Measurements from ENCODE around the gene RFTN1. TPM values are rescaled to one million over a fixed set of nuclear protein-coding genes. Genes with fewer than 3 reads are reported as not detected.

Gene RFTN1
- total RNA-seq, 2 experiments from 2014 or later, result 55.7 to 56.4 TPM

DNA sequence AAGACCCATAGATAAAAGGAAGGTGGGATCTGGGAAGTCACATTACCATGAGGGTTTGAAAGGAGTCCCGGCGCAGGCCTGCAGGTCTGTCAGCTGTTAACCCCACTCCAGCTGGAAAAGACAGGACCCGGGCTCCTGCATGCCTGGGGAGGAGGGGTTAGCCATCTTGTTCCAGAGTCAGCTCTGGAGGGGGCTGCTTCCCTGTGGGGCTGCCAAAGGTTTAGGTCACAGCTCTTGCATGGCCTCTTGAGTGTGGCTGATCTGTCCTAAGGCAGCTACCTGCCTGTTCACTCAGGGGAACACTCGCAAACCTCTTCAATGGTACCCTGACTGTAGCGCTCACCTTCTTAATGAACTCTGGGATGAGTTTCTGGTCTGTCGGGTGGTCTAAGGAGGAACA is 104.5 kb downstream of the RFTN1 start:
- ChIA-PET POLR2A (no interaction called here), CTCF (no interaction called here)
- no peaks in the 10 kb centered on the region for H3K27me3 Mint-ChIP-seq
- peaks cover 22% of the 10 kb centered on the region for H3K36me3 Mint-ChIP-seq (ENCODE audit: low read depth)
- no peak overlapping the region for H3K27ac Mint-ChIP-seq
- ATAC-seq (ENCODE audit: poor library complexity), result no peak
- Histone ChIP-seq H3K4me1 (ENCODE audit: insufficient read depth, low read length) (peaks cover 10% of the 10 kb centered on the region), H3K36me3 (ENCODE audit: insufficient read depth, low read length) (peaks cover 32% of the 10 kb centered on the region), H3K27ac (ENCODE audit: low read depth in 1 of 2, low read length in 2 of 2) (no peak overlapping the region), H3K9me3 (ENCODE audit: control insufficient read depth in 1 of 2, insufficient read depth in 1 of 2, low read length in 2 of 2) (no peaks in the 10 kb centered on the region), H3K4me3 (ENCODE audit: low read length) (no peak overlapping the region), H3K27me3 (ENCODE audit: control insufficient read depth in 1 of 2, insufficient read depth in 2 of 2, low read length in 2 of 2) (no peaks in the 10 kb centered on the region)
- H3K4me1 Mint-ChIP-seq (ENCODE audit: low read depth), result peaks cover 43% of the 10 kb centered on the region
- TF ChIP-seq, protein P1, sequence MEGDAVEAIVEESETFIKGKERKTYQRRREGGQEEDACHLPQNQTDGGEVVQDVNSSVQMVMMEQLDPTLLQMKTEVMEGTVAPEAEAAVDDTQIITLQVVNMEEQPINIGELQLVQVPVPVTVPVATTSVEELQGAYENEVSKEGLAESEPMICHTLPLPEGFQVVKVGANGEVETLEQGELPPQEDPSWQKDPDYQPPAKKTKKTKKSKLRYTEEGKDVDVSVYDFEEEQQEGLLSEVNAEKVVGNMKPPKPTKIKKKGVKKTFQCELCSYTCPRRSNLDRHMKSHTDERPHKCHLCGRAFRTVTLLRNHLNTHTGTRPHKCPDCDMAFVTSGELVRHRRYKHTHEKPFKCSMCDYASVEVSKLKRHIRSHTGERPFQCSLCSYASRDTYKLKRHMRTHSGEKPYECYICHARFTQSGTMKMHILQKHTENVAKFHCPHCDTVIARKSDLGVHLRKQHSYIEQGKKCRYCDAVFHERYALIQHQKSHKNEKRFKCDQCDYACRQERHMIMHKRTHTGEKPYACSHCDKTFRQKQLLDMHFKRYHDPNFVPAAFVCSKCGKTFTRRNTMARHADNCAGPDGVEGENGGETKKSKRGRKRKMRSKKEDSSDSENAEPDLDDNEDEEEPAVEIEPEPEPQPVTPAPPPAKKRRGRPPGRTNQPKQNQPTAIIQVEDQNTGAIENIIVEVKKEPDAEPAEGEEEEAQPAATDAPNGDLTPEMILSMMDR (IDR thresholded peaks at IDR 0.05), result no peak
- no peak for DNase-seq
- H3K9me3 Mint-ChIP-seq, result no peaks in the 10 kb centered on the region
- no peak overlapping the region for H3K4me3 Mint-ChIP-seq
- intact Hi-C loops (cut with DNase I, micrococcal nuclease), result no loop called here

DNA sequence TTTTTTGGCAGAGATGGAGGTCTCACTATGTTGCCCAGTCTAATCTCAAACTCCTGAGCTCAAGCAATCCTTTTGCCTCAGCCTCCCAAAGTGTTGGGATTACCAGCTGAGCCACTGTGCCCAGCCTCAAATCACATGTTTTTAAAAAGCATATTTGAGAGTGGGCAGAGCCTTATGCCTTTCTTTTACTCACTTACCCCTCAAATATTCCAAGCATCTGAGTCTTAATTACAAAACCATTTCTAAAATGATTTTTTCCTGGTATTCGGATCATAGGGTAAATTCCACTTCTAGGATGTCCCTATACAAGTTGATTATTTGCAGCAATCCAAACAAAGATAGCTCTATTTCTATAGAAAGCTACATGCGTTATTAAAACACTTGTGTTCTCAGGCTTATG is 106.1 kb downstream of the RFTN1 start:
- ATAC-seq (ENCODE audit: poor library complexity) (no peak), DNase-seq (no peak)
- no peaks in the 10 kb centered on the region for H3K9me3 ChIP-seq (ENCODE audit: control insufficient read depth in 1 of 2, insufficient read depth in 1 of 2, low read length in 2 of 2)
- POLR2A ChIA-PET, result no interaction called here
- H3K27me3 ChIP-seq (ENCODE audit: control insufficient read depth in 1 of 2, insufficient read depth in 2 of 2, low read length in 2 of 2), result no peaks in the 10 kb centered on the region
- peaks cover 6% of the 10 kb centered on the region for H3K4me1 ChIP-seq (ENCODE audit: insufficient read depth, low read length)
- CTCF ChIA-PET, result no interaction called here
- no peak overlapping the region for H3K4me3 ChIP-seq (ENCODE audit: low read length)
- Mint-ChIP-seq H3K27me3 (no peaks in the 10 kb centered on the region), H3K36me3 (ENCODE audit: low read depth) (peaks cover 26% of the 10 kb centered on the region), H3K4me1 (ENCODE audit: low read depth) (peaks cover 33% of the 10 kb centered on the region), H3K4me3 (no peak overlapping the region), H3K27ac (no peak overlapping the region), H3K9me3 (no peaks in the 10 kb centered on the region)
- TF ChIP-seq, protein P1 (IDR thresholded peaks at IDR 0.05), result no peak
- no peak overlapping the region for H3K27ac ChIP-seq (ENCODE audit: low read depth in 1 of 2, low read length in 2 of 2)
- intact Hi-C loops (cut with DNase I, micrococcal nuclease), result no loop called here
- peaks cover 37% of the 10 kb centered on the region for H3K36me3 ChIP-seq (ENCODE audit: insufficient read depth, low read length)

DNA sequence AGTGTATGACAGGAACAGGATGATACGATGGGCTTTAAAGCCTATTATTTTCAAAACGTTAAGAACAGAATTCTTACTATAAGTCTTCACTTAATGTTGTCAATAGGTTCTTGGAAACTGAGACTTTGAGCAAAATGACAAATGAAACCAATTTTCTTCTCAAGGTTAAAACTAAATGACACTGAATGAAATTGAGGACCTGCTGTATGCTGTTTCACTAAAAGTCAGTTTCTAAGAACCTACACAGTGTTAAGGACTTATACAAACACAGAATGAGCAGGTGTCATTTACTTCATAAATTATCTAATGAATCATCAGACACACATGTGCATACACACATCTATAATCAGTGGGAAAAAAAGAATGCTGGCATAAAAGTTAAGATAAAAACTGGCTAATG is 106.9 kb downstream of the RFTN1 start:
- TF ChIP-seq, protein P1 (IDR thresholded peaks at IDR 0.05), result no peak
- Histone ChIP-seq H3K36me3 (ENCODE audit: insufficient read depth, low read length) (peaks cover 37% of the 10 kb centered on the region), H3K9me3 (ENCODE audit: control insufficient read depth in 1 of 2, insufficient read depth in 1 of 2, low read length in 2 of 2) (no peaks in the 10 kb centered on the region), H3K4me3 (ENCODE audit: low read length) (no peak overlapping the region), H3K4me1 (ENCODE audit: insufficient read depth, low read length) (peaks cover 5% of the 10 kb centered on the region), H3K27ac (ENCODE audit: low read depth in 1 of 2, low read length in 2 of 2) (no peak overlapping the region), H3K27me3 (ENCODE audit: control insufficient read depth in 1 of 2, insufficient read depth in 2 of 2, low read length in 2 of 2) (no peaks in the 10 kb centered on the region)
- intact Hi-C loops (cut with DNase I, micrococcal nuclease), result no loop called here
- Mint-ChIP-seq H3K4me1 (ENCODE audit: low read depth) (peaks cover 33% of the 10 kb centered on the region), H3K27me3 (no peaks in the 10 kb centered on the region), H3K9me3 (no peaks in the 10 kb centered on the region), H3K27ac (peak overlapping the region; percentile 51), H3K4me3 (no peak overlapping the region), H3K36me3 (ENCODE audit: low read depth) (peaks cover 34% of the 10 kb centered on the region)
- DNase-seq, result no peak
- ChIA-PET POLR2A (no interaction called here), CTCF (no interaction called here)
- no peak for ATAC-seq (ENCODE audit: poor library complexity)

Measured in CD4-positive, alpha-beta T cell (primary cell).